ENCODE data around the gene DDI2.

Gene DDI2

GRCh38 chr1:15656464-15656863 is 39.2 kb downstream of the DDI2 start:
- Histone ChIP-seq H3K27me3 (ENCODE audit: low read length) (no peaks in the 10 kb centered on the region), H3K4me2 (ENCODE audit: low read depth, low read length, poor library complexity, severe bottlenecking) (no peak overlapping the region), H3K79me2 (ENCODE audit: insufficient read depth, low read length) (no peaks in the 10 kb centered on the region; the same call in 1 of the 2 replicates), H4K20me1 (ENCODE audit: low read depth, low read length) (no peaks in the 10 kb centered on the region), H3F3A (ENCODE audit: insufficient read depth) (no peaks in the 10 kb centered on the region), H3K36me3 (ENCODE audit: low read length) (peaks cover 54% of the 10 kb centered on the region), H3K9ac (ENCODE audit: low read length) (no peak overlapping the region), H3K27ac (ENCODE audit: low read depth, low read length) (no peak overlapping the region), H3K9me3 (ENCODE audit: insufficient read depth, low read length) (no peaks in the 10 kb centered on the region), H3K9me2 (replicated peaks; ENCODE audit: insufficient read depth, low read length) (no peaks in the 10 kb centered on the region), H3K4me3 (ENCODE audit: insufficient read depth, low read length, poor library complexity, severe bottlenecking) (no peak overlapping the region), H2AFZ (ENCODE audit: low read depth, low read length, severe bottlenecking) (no peak overlapping the region)
- no peak for TF ChIP-seq CTCF (IDR thresholded peaks at IDR 0.05; ENCODE audit: insufficient read depth, low read length, poor library complexity, severe bottlenecking)

- no peaks in the 10 kb centered on the region for H4K20me1 ChIP-seq (ENCODE audit: low read depth, low read length)
- H3K4me3 ChIP-seq (ENCODE audit: insufficient read depth, low read length, poor library complexity, severe bottlenecking), result no peak overlapping the region
- no peaks in the 10 kb centered on the region for H3F3A ChIP-seq (ENCODE audit: insufficient read depth)
- peaks cover 57% of the 10 kb centered on the region for H3K36me3 ChIP-seq (ENCODE audit: low read length)
- H3K79me2 ChIP-seq (ENCODE audit: insufficient read depth, low read length), result no peaks in the 10 kb centered on the region; the same call in 1 of the 2 replicates
- no peaks in the 10 kb centered on the region for H3K9me2 ChIP-seq (replicated peaks; ENCODE audit: insufficient read depth, low read length)
- H3K27me3 ChIP-seq (ENCODE audit: low read length), result no peaks in the 10 kb centered on the region
- TF ChIP-seq EZH2phosphoT487 (conservative IDR thresholded peaks at IDR 0.05; ENCODE audit: low read length) (no peak), CTCF (IDR thresholded peaks at IDR 0.05; ENCODE audit: insufficient read depth, low read length, poor library complexity, severe bottlenecking) (no peak)
- no peak overlapping the region for H2AFZ ChIP-seq (ENCODE audit: low read depth, low read length, severe bottlenecking)
- no peaks in the 10 kb centered on the region for H3K9me3 ChIP-seq (ENCODE audit: insufficient read depth, low read length)
- no peak overlapping the region for H3K27ac ChIP-seq (ENCODE audit: low read depth, low read length)
- no peak overlapping the region for H3K9ac ChIP-seq (ENCODE audit: low read length)
- no peak overlapping the region for H3K4me2 ChIP-seq (ENCODE audit: low read depth, low read length, poor library complexity, severe bottlenecking)
Observed at GRCh38 chr1:15657021-15657420, 39.8 kb downstream of the DDI2 start.

- H3K9me2 ChIP-seq (replicated peaks; ENCODE audit: insufficient read depth, low read length), result no peaks in the 10 kb centered on the region
- H3K27ac ChIP-seq (ENCODE audit: low read depth, low read length), result no peak overlapping the region
- peaks cover 49% of the 10 kb centered on the region for H3K36me3 ChIP-seq (ENCODE audit: low read length)
- TF ChIP-seq CTCF (IDR thresholded peaks at IDR 0.05; ENCODE audit: insufficient read depth, low read length, poor library complexity, severe bottlenecking) (no peak), EZH2phosphoT487 (conservative IDR thresholded peaks at IDR 0.05; ENCODE audit: low read length) (no peak)
- H3K79me2 ChIP-seq (ENCODE audit: insufficient read depth, low read length), result no peaks in the 10 kb centered on the region; the same call in 1 of the 2 replicates
- H4K20me1 ChIP-seq (ENCODE audit: low read depth, low read length), result no peaks in the 10 kb centered on the region
- no peak overlapping the region for H3K4me3 ChIP-seq (ENCODE audit: insufficient read depth, low read length, poor library complexity, severe bottlenecking)
- H3K27me3 ChIP-seq (ENCODE audit: low read length), result no peaks in the 10 kb centered on the region
- no peak overlapping the region for H2AFZ ChIP-seq (ENCODE audit: low read depth, low read length, severe bottlenecking)
- no peaks in the 10 kb centered on the region for H3F3A ChIP-seq (ENCODE audit: insufficient read depth)
- H3K9me3 ChIP-seq (ENCODE audit: insufficient read depth, low read length), result no peaks in the 10 kb centered on the region
- H3K4me2 ChIP-seq (ENCODE audit: low read depth, low read length, poor library complexity, severe bottlenecking), result no peak overlapping the region
- H3K9ac ChIP-seq (ENCODE audit: low read length), result no peak overlapping the region
Observed at GRCh38 chr1:15660151-15660550, 42.9 kb downstream of the DDI2 start.

All from SU-DHL-6 (cell line).